GM19239 (cell line): ENCODE measurements around the gene TTC7B.
"Not testable (repeated sequence)": the region's sequence is repeated elsewhere in the genome, so short reads cannot be mapped to it uniquely, and the experiment has no call there.

ENCODE experiments used
- DNase-seq: peaks from one replicate; pipeline ENCODE4 v3.0.0; 2011; ENCODE audit warnings: low spot score; ENCODE audit not compliant: insufficient read length
- FAIRE-seq: peaks from 2 replicates; lab custom pipeline; 2011; peaks lifted over from hg19 to GRCh38; lab: Jason Lieb, UNC

The TTC7B gene

DNA sequence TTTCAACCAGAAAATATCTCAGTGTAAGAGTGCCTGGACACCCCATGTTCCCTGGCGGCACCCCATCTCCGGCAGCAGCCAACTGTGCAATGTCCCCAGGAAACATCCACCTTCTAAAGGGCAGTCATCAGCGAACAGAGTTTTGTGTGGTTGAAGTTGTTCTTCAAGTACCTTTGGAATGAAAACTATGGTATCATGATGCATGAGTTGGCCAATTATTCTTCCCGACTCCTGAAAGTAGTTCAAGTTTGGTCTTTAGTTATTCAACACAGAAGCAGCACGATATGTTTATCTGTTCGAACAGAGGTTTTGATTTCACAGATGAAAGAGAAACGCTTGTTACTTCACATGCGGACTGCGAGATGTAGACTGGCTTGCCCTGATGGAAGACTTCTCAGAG lies 21.1 kb upstream of the TTC7B start:
- DNase-seq (no peak), FAIRE-seq (no peak)

DNA sequence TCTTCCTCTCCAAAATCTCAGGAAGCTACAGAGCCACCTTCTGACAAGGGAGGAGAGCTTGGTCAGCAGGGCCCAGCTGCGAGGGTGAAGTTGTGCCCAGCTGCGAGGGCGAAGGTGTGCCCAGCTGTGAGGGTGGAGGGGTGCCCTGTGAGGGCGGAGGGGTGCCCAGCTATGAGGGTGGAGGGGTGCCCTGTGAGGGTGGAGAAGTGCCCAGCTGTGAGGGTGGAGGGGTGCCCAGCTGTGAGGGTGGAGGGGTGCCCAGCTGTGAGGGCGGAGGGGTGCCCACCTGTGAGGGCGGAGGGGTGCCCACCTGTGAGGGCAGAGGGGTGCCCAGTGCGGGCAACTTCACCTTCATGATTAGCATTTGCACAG lies 20.4 kb upstream of the TTC7B start:
- DNase-seq (no peak), FAIRE-seq (no peak)

DNA sequence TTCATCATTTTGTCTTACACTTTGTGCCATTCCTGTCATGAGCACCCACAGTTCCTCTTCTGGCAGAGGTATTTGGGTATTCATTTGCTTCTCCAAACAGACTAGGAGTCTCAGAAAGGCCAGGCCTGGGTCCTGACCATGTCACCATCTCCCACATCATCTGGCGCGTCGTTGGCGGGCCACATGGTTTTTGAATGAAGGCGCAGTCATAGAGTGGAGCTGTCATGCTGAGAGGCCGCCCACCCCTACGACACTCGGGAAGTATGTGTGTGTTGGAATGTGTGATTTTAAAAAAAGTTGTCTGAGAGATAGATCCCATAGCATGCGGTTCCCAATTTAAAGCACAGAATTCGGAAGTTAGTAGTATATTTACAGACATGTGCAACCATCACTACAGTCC lies 15.6 kb upstream of the TTC7B start:
- DNase-seq (no peak), FAIRE-seq (no peak)

DNA sequence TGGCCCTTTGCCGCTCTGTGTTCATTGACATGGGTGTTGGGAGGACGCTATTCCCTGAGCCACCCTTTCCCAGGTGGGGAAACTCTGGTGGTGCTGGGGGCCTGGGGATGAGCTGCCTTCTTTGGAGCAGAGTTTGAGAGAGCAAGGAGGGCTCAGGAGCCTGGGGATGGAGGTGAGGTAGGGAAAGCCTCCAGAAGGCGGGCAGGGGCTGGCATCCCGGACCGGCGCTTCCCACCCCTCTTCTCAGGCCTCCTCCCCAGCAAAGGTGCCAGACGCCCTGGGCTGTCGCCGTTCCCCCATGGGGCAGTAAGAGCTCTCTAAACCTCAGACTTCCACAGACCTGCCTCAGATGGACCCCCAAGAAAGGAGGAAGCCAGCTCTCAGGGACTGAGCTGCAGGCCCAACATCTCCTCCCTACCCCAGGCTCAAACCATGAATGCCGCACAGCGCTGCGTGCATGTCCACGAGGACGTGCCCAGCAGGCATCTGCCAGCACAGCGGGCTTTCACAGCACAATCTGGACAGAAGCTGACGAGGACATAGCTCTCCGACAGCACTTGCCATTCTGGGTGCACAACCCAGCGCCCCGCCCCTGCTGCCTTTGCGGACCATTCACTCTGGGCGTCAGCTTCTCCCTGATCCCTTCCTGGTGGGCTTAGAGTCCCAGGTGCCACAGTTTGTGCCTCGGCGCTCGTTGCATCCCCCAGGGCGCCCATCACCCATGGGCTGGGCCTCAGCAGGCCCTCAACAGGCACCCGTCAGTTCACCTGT lies 14.9 kb upstream of the TTC7B start:
- no peak for FAIRE-seq
- DNase-seq = no peak

DNA sequence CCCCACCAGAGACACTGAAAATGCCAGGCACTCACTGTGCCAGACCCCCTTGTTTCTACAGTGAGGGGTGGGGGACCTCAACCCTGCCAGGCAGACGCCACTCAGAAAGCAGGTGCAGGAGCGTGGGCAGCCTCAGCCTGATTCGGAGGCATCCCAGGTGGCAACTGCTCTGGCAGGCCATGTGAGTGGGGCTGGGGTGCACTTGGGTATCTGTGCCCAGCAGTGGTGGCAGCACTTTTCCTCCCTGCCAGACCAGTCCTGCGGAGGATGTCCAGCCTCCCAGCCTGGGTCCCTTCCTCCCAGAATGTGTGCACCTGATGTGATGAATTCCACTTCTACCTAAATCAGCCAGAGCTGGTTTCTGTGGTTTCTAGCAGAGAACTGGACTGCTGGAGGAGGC lies 13.4 kb upstream of the TTC7B start:
- FAIRE-seq (no peak), DNase-seq (no peak)

DNA sequence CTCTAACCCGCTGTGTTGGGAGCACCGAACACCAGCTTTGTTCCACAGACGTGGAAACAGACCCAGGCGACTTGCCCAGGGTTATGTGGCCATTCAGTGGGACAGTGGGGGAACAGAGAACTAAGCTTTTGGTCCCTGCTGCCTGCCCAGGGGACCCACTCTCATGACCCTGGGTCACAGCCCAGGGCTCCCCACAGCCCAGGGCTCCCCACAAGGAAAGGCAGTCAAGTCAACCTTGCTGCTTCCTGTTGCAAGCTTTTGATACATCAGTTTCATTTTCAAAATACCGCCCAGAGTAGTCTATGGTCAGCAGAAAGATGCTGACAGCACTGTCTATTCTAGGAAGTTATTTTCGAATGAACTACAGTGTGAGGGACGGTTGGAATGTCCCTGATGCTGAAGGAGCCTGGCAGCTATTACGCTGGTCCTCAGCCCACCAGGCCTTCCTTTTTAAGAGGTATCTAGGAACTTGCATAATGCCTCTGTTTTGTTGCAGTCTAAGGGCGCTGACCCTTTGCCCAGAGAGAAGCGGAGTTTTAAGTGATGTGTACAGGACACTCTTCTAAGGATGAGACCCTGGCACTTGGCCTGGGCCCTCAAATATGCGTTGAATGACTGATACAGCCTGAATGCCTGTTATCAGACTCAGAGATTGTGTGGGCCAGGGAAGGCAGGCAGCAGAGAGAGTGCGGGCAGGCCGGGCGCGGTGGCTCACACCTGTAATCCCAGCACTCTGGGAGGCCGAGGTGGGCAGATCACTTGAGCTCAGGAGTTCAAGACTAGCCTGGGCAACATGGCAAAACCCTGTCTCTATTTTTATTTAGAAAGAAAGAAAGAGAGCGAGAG lies 12.6 kb upstream of the TTC7B start:
- DNase-seq = peak; percentile 49

DNA sequence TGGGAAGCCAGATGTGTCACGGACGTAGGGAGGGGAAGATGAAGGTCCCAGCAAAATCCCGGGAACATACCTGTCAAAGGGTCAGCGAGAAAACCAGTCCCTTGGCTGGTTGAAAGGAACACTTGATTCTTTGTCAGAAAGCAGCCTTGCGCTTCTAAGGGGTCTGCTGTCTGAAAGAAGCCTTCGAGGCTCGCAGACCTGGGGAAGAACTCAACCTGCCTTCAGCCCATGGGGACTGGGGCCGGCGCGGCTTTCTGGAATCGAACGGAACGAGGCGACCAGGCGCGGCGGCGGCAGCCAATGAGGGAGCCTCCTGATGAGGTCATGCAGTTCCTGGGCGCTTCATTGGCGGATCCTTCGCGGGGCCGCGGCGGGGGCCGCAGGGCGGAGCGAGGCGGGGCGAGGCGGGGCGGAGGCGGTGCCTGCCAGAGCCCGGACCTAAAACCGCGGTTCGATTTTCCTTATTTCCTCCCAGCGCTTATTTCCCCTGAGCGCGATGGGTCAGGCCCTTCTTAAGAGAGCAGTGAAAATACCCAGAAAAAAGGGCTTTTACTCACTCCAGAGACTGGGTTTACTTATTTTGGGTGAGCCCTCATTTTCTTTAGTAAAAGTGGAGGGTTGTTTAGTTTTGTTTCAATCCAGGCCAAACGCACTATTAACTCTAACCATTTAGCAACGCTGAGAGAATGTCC lies 11.8 kb upstream of the TTC7B start:
- peak; percentile 94 for DNase-seq
- peak; percentile 87 for FAIRE-seq

More for the DNA sequence above, 12.6 kb upstream of the TTC7B start:
- peak; percentile 86 for FAIRE-seq

DNA sequence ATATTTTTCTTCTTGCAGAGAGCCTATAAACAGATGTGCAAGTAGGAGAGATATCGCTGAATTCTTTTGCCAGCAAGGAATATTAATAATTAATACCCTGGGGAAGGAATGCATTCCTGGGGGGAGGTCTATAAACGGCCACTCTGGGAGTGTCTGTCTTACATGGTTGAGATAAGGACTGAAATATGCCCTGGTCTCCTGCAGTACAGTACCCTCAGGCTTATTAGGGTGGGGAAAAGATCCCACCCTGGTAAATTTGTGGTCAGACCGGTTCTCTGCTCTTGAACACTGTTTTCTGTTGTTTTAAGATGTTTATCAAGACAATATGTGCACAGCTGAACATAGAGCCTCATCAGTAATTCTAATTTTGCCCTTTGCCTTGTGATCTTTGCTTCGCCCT lies 7.3 kb upstream of the TTC7B start:
- DNase-seq, FAIRE-seq: not testable (repeated sequence)

DNA sequence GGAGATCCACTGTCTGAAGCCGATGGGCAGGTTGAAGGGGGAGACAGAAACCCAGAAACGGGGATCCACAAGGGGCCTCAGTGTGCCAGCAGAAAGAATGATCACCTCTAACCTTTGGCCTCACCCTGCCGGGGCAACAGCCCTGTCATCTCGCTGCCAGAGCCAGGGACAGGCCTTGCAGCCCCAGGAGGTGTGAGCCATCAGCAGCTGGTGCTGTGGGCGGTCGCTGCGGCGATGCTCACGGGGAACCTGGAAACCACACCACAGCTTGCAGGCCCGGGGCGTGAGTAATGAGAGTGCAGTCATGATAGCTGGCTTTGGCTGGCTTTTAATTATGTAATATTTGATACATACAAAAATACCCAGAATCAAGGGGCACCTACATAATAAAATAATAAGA lies 4.7 kb upstream of the TTC7B start:
- DNase-seq (no peak), FAIRE-seq (no peak)

DNA sequence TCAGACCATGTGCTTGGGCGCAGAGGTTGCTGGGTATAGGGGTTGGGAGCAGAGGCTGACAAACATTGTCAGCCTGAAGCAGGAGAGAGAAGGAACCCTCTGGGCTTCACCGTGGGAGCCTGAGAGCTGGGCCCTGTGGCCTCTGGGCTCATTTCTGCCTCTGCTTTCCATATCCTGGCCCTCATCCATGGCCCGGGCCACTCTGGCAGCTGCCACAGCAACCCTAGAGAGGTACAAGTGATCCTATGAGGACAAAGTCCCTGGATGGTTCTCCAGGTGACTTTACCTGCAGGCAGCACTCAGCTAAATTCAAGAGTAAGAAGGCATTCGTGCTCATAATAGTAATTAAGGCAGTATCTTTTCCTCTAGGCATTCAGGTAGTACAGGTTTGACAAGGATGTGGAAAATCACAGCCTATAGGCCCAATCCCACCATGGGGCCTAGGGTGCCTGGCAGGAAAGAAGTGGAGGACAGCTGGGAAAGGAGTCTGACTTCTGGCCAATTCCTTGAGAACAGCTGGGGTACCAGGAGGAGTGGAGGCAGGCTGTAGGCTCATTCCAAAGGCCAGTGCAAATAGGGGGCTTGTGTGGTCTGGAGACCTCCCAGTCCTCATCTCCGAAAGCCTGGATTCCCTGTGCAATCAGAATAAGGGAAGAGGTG lies 3.6 kb upstream of the TTC7B start:
- FAIRE-seq = no peak
- DNase-seq = no peak

DNA sequence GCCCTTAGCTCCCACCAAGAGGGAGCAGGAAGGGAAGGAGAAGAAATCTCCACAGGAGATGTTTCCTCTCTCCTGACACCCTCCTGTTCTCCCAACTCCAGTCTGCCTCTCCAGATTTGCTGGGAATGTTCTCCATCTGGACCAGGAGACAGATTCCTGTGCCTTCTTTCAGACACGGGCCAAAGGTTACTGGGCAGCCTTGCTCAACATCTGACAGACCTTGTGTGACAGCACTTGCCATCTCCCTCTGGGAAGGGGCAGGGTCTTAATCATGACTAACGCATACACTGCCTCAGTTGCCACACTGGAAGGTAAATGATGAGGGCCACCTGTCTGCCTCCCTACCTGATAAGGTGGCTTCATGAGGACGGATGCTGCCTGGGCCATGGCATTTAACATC lies 2.5 kb upstream of the TTC7B start:
- DNase-seq (no peak), FAIRE-seq (no peak)

DNA sequence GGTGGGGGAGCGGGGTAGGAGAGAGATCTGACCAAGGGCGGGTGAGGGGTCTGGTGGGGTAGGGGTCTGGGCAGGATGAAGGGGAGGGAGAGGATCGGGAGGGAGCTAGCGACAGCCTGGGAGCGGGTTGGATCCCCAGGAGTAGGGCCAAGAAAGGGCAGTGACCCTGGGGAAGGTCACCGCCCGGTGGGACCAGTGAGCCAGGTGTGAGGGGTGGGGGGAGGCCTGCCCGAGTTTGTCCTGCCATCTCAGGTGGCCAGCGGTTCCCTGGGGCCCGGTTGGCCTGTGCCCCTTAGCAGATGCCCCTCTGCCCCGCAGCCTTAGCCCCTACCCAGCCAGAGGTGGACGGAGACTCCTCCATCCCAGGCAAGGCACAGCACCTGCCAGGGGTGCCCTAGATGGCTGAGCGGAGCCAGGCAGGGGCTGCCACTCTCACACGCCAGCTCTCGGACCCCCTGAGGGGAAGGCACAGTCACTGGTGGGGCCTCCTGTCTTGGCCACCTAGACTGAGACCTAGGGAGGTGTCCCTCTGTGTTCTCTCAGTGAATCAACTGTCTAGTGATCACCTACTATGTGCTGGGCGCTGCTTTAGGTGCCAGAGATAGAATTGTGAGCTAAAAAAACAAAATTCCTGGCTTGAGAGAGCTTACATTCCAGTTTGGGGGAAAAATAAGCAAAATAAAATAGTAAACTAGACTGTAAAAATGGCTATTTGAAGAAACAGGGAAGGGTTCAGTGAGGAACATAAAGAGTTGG lies 629 bp upstream of the TTC7B start:
- no peak for DNase-seq

DNA sequence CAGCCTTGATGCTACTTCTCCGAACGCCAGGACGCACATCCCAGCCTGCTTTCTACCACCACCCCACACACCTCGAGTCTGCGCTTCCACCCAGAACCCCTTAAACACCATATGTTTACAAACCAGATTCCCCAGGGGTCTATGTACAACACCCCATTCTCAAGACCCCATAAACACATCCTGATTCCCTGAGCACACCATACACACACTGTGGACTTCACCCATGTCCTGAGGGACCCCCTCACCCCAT lies 733 bp downstream of the TTC7B start:
- DNase-seq (no peak), FAIRE-seq (no peak)

More for the DNA sequence above, 629 bp upstream of the TTC7B start:
- FAIRE-seq = no peak

DNA sequence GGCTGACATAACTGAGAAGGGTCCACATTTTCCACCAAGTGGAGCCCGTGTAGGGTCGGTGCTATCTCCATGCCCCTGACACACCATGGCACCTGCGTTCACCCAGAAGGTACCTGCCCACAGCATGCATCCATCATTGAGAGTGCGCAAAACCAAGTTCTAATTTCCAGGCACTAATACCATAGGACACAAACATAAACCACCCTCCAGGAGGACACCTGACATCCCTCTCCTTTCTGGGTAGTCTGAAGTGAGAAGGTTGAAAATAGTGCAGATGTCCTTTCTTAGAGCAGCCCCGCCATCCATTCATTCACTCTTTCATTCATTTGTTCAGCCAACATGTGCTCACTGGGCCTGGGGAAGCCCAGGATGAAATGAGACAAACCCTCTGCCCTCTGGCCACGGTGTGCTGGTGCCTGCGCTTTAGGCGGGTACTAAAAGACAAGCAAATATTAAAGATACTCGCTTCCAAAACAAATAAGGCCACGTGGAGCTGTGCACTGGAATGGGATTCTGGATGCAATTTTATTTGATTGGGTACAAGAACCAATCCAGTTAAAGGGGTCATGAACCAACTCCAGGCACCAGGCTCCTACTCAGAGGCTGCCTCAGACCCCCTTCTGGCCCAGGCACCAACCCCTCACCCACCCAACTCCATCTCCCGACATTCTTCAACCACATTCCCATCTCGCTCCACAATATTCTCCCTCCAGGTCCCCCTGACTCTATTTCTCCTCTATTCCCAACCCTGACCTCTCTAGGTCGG lies 1.2 kb downstream of the TTC7B start:
- DNase-seq = no peak
- no peak for FAIRE-seq

DNA sequence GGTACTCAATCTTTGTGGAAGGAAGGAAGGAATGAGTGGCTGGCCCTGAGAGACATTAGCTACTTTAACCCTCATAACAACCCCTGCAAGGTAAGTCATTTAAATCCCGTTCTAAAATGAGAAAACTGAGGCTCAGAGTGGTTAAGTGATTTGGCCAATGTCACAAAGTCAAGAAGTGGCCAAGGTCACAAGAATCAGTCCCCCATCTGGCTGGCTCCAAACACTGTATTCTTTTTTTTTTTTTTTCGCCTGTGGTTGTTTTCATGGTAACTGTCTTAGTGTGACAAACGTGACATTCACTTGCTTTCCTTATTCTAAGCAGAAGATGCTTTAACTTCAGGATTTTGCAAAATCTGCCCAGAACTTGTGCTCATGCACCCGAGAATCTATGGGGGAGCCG lies 2.8 kb downstream of the TTC7B start:
- FAIRE-seq (no peak), DNase-seq (no peak)

DNA sequence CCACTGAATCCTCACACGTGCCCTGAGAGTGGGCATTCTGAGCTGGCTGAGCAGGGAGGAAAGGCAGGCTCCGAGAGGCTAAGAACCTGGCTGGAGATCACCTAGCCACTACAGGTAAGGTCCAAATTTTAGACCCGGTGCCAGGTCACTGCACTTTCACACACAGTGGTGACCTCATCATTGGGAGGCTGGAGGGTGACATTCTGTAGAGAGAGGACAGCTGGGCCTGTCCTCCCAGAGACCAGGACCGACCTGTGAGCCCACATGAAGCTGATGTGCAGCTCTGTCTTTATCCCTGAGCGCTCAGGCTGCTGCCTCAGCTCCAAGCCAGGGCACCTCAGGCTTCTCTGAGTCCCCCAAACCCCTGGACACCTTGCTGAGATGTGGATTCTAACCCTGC lies 4.1 kb downstream of the TTC7B start:
- FAIRE-seq = no peak

DNA sequence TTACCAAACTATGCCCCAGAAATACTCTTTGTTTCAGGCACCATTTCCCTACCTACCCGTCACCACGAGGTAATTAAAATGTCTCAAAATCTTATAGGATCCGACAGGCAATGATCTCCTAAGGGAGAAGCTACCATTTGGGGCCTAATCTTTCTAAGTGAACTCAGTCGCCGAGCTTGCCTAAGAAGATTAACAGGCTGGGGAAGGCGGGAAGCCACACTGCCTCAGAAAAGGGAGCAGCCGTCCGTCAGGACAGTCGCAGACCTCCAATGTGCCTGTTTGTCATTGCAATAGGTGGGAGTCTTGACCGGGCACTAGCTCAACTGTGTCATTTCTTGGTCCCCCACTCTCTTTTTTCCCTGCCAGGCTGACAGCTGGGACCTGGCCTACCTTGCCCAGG lies 4.6 kb downstream of the TTC7B start:
- FAIRE-seq = no peak
- DNase-seq = no peak

More for the DNA sequence above, 4.1 kb downstream of the TTC7B start:
- DNase-seq = no peak

DNA sequence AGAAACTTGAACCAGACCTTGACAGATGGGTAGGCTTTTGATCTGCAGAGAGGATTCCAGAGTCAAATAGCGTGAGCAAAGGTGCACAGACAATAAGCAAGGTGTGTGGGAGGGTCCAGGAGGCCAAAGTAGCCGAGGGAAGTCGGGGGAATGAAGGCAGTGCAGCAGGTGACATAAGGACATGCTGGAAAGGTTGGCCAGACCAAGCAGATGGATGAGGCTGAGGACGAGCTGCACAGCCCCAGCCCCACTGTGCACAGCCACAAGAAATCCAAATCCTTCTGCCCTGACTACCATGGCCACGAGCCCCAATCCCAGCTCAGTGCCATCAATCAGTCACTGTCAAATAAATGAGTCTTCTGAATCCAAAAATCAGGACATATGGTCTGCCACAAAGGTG lies 5.4 kb downstream of the TTC7B start:
- DNase-seq = no peak

DNA sequence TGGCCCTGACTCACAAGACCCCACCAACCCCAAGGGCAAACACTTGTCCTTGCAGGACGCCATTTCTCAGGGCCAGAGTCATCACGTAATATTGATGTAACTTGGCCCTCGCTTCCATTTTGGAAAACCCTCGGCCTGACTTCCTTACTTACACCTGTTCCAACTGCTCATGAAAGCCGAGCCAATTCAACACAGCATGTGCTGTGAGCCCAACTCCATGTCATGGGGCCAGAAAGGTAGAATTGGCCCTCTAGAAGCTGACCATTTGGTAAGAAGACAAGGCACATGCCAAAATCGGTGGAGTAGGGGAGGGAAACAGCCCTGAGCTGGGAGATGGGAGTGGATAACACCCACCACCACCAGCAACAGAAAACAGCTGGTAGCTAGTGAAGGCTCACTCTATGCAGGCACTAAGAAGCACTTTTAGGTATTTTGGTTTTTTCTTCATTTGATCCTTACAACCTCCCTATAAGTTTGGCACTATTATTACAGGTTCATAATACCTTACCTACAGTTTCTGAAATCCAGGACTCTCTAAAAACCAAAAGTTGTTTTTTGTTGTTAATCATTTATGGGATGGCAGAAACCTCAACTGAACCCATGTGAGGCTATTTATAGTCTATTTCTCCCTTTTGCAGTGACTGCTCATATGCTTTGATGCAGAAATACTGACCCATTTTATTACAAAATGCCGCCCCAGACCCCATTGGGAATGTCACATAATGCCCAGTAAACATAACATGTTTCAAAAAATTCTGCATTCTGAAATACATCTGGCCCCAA lies 6.5 kb downstream of the TTC7B start:
- FAIRE-seq = no peak
- no peak for DNase-seq

More for the DNA sequence above, 5.4 kb downstream of the TTC7B start:
- no peak for FAIRE-seq
